HG03460 (cell line): ENCODE results near the gene USP3.
"Not testable (repeated sequence)": the region's sequence is repeated elsewhere in the genome, so short reads cannot be mapped to it uniquely, and the experiment has no call there.

Experiments
- ATAC-seq: cut with Tn5 transposase; IDR thresholded peaks from one replicate; pipeline ENCODE4 v1.9.1; 2021; ENCODE audit not compliant: unreplicated experiment

The USP3 gene

GRCh38 chr15:63475707-63476106, 28.7 kb upstream of the USP3 start:
- no peak for ATAC-seq

- no peak for ATAC-seq
Measured at GRCh38 chr15:63476229-63476632, 28.2 kb upstream of the USP3 start.

- no peak for ATAC-seq
Measured at GRCh38 chr15:63478243-63478642, 26.1 kb upstream of the USP3 start.

- no peak for ATAC-seq
Measured at GRCh38 chr15:63480441-63480821, 24.0 kb upstream of the USP3 start.

GRCh38 chr15:63481105-63481810, 23.1 kb upstream of the USP3 start:
- ATAC-seq: no peak

GRCh38 chr15:63482874-63483323, 21.5 kb upstream of the USP3 start:
- ATAC-seq: no peak

GRCh38 chr15:63483521-63484371, 20.6 kb upstream of the USP3 start:
- ATAC-seq: no peak

GRCh38 chr15:63484433-63485186, 19.8 kb upstream of the USP3 start:
- no peak for ATAC-seq

- peak; percentile 44 for ATAC-seq
Measured at GRCh38 chr15:63487076-63487757, 17.2 kb upstream of the USP3 start.

GRCh38 chr15:63487758-63488397, 16.5 kb upstream of the USP3 start:
- not testable (repeated sequence) for ATAC-seq

GRCh38 chr15:63488398-63488960, 15.9 kb upstream of the USP3 start:
- no peak for ATAC-seq

- no peak for ATAC-seq
Measured at GRCh38 chr15:63489352-63489751, 15.0 kb upstream of the USP3 start.

- ATAC-seq: no peak
Measured at GRCh38 chr15:63490345-63491034, 13.9 kb upstream of the USP3 start.

- no peak for ATAC-seq
Measured at GRCh38 chr15:63491116-63491827, 13.1 kb upstream of the USP3 start.

- ATAC-seq: no peak
Measured at GRCh38 chr15:63491979-63492378, 12.4 kb upstream of the USP3 start.

GRCh38 chr15:63492541-63493077, 11.8 kb upstream of the USP3 start:
- no peak for ATAC-seq

GRCh38 chr15:63493436-63493835, 11.0 kb upstream of the USP3 start:
- ATAC-seq: no peak

- ATAC-seq: no peak
Measured at GRCh38 chr15:63494408-63494807, 10.0 kb upstream of the USP3 start.

- ATAC-seq: no peak
Measured at GRCh38 chr15:63495343-63495742, 9.1 kb upstream of the USP3 start.
